OCI-LY3 (cell line): ENCODE measurements around the gene TMCC1.

Experiments used
- H2AFZ ChIP-seq: fragments of 200-600, 300-600 bp; shearing (Covaris generic); 2 replicates; pipeline ENCODE4 v1.6.0; 2014; ENCODE audit warnings: antibody characterized with exemption, low read depth, low read length
- H3K27ac ChIP-seq: fragments of 200-600, 300-600 bp; sonication (generic); 2 replicates; pipeline ENCODE4 v1.5.1; 2014; ENCODE audit warnings: mild to moderate bottlenecking, low read length, moderate library complexity, mixed read lengths
- H3K27me3 ChIP-seq: fragments of 200-600, 300-600 bp; sonication (generic); 2 replicates; pipeline ENCODE4 v1.6.1; 2014; ENCODE audit warnings: low read depth, low read length, mixed read lengths
- H3K36me3 ChIP-seq: fragments of 200-600, 300-600 bp; sonication (generic); replicated peaks from 2 replicates; pipeline ENCODE3; 2014; ENCODE audit warnings: low read depth, low read length, mixed read lengths
- H3K4me1 ChIP-seq: fragments of 300-600, 200-600 bp; sonication (generic); 2 replicates; pipeline ENCODE4 v1.6.1; 2014; ENCODE audit warnings: low read length, mixed read lengths
- H3K4me2 ChIP-seq: fragments of 200-600, 300-600 bp; sonication (generic); 2 replicates; pipeline ENCODE4 v1.6.1; 2014; ENCODE audit warnings: low read length, mixed read lengths
- H3K4me3 ChIP-seq: fragments of 300-600, 200-600 bp; sonication (generic); 2 replicates; pipeline ENCODE4 v1.5.1; 2014; ENCODE audit warnings: antibody characterized with exemption, mild to moderate bottlenecking, low read length, moderate library complexity
- H3K79me2 ChIP-seq: fragments of 300-600, 200-600 bp; shearing (Covaris generic); 2 replicates; pipeline ENCODE4 v1.6.1; 2014; ENCODE audit warnings: mild to moderate bottlenecking, low read length, mixed read lengths
- H3K9ac ChIP-seq: fragments of 300-600, 200-600 bp; shearing (Covaris generic); 2 replicates; pipeline ENCODE4 v1.6.0; 2014; ENCODE audit warnings: mild to moderate bottlenecking, low read length, moderate library complexity
- H3K9me3 ChIP-seq: fragments of 200-600, 300-600 bp; shearing (Covaris generic); 2 replicates; pipeline ENCODE4 v1.6.1; 2014; ENCODE audit warnings: low read length, mixed read lengths; ENCODE audit not compliant: insufficient read depth
- H4K20me1 ChIP-seq: fragments of 200-600, 300-600 bp; sonication (generic); 2 replicates; pipeline ENCODE4 v1.6.1; 2016; ENCODE audit warnings: low read length, mixed read lengths; ENCODE audit not compliant: insufficient read depth
- EZH2phosphoT487 ChIP-seq: fragments of 200-600 bp; shearing (Covaris generic); IDR thresholded peaks from 2 replicates; pipeline ENCODE4 v1.6.1; 2018; ENCODE audit warnings: antibody characterized with exemption, mixed run types, low read depth
- TF ChIP-seq, protein P1 (sequence below): fragments of 200-600, 300-600 bp; sonication (generic); IDR thresholded peaks from 2 replicates; pipeline ENCODE4 v1.5.1; 2014; ENCODE audit warnings: antibody characterized with exemption, low read length, low read depth

The TMCC1 gene

DNA sequence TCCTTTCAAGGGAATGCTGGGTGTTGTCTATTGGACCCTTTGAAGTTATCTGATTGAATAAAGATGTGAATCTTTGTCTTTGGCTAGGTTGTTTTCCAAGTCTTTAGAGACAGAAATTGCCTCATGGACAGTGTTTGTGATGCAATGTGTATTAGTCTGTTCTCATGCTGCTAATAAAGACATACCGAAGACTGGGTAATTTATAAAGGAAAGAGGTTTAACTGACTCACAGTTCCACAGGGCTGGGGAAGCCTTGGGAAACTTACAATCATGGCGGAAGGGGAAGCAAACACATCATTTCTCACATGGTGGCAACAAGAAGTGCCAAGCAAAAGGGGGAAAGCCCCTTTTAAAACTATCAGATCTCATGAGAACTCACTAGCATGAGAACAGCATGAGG, 198.3 kb downstream of the TMCC1 start:
- no peaks in the 10 kb centered on the region for H4K20me1 ChIP-seq
- H3K9me3 ChIP-seq: no peaks in the 10 kb centered on the region
- TF ChIP-seq, protein P1, sequence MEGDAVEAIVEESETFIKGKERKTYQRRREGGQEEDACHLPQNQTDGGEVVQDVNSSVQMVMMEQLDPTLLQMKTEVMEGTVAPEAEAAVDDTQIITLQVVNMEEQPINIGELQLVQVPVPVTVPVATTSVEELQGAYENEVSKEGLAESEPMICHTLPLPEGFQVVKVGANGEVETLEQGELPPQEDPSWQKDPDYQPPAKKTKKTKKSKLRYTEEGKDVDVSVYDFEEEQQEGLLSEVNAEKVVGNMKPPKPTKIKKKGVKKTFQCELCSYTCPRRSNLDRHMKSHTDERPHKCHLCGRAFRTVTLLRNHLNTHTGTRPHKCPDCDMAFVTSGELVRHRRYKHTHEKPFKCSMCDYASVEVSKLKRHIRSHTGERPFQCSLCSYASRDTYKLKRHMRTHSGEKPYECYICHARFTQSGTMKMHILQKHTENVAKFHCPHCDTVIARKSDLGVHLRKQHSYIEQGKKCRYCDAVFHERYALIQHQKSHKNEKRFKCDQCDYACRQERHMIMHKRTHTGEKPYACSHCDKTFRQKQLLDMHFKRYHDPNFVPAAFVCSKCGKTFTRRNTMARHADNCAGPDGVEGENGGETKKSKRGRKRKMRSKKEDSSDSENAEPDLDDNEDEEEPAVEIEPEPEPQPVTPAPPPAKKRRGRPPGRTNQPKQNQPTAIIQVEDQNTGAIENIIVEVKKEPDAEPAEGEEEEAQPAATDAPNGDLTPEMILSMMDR: no peak
- no peak for TF ChIP-seq EZH2phosphoT487
- H3K9ac ChIP-seq: no peak overlapping the region
- H3K27ac ChIP-seq: no peak overlapping the region
- no peak overlapping the region for H3K4me2 ChIP-seq
- H3K4me3 ChIP-seq: no peak overlapping the region
- no peaks in the 10 kb centered on the region for H3K79me2 ChIP-seq
- peaks cover 5% of the 10 kb centered on the region; the same call in 1 of the 2 replicates for H3K4me1 ChIP-seq
- H3K27me3 ChIP-seq: no peaks in the 10 kb centered on the region
- H3K36me3 ChIP-seq: no peaks in the 10 kb centered on the region
- no peak overlapping the region for H2AFZ ChIP-seq

DNA sequence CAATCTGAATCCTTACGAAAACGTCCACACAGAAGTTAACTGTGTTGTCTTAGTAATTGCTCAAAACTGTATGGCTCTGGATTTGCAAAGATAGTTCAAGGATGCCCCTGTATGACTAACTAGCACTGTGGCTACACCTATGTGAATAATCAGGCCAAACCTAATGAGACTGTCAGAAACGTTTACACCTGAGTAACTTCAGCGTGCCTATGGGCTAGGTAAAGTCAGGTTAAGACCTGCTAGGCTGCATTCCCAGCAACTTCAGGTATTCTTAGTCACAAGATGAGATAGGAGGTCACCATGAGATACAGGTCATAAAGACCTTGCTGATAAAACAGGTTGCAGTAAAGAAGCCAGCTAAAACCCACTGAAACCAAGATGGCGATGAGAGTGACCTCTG, 199.3 kb downstream of the TMCC1 start:
- Histone ChIP-seq H3K4me2 (no peak overlapping the region), H3K4me1 (peaks cover 7% of the 10 kb centered on the region; the same call in 1 of the 2 replicates), H3K36me3 (no peaks in the 10 kb centered on the region), H4K20me1 (no peaks in the 10 kb centered on the region), H3K9ac (no peak overlapping the region), H3K27me3 (no peaks in the 10 kb centered on the region), H3K4me3 (no peak overlapping the region), H2AFZ (no peak overlapping the region), H3K79me2 (no peaks in the 10 kb centered on the region), H3K27ac (no peak overlapping the region), H3K9me3 (no peaks in the 10 kb centered on the region)
- TF ChIP-seq EZH2phosphoT487: no peak
- TF ChIP-seq, protein P1: no peak

DNA sequence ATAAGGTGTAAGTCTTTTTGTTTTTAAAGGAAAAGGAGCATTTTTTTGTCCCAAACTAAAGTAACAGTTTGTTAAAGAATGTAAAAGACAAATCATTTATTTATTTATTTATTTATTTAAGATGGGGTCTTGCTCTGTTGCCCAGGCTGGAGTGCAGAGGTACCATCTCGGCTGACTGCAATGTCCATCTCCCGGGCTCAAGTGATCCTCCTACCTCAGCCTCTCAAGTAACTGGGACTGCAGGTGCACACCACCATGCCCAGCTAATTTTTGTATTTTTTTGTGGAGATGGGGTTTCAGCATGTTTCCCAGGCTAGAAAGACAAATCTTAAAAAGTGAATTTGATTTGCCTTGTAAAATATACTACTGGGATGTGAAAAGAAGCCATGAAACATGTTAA, 200.8 kb downstream of the TMCC1 start:
- H3K27me3 ChIP-seq: no peaks in the 10 kb centered on the region
- H3K36me3 ChIP-seq: no peaks in the 10 kb centered on the region
- H3K9me3 ChIP-seq: no peaks in the 10 kb centered on the region
- TF ChIP-seq, protein P1: no peak
- no peak for TF ChIP-seq EZH2phosphoT487
- H3K4me1 ChIP-seq: peaks cover 7% of the 10 kb centered on the region; the same call in 1 of the 2 replicates
- no peak overlapping the region for H3K4me3 ChIP-seq
- H3K9ac ChIP-seq: no peak overlapping the region
- no peaks in the 10 kb centered on the region for H4K20me1 ChIP-seq
- H3K27ac ChIP-seq: no peak overlapping the region
- H2AFZ ChIP-seq: no peak overlapping the region
- H3K4me2 ChIP-seq: no peak overlapping the region
- no peaks in the 10 kb centered on the region for H3K79me2 ChIP-seq

DNA sequence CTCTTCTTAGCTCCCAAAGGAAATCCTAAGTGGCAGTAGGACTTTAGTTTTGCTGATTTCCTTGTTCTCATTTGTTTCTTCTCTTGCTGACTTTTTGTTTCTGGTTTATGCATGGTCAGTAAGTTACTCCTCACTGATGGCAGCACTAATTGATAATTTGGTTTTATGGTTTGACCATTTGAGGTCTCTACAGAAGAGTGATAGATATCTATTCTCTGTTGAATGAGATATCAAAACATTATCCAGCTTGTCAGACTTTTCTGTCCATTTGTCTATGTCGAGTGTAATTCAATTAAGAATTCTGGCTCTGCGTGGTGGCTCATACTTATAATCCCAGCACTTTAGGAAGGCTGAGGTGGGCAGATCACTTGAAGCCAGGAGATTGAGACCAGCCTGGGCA, 202.5 kb downstream of the TMCC1 start:
- Histone ChIP-seq H3K9ac (no peak overlapping the region), H3K4me1 (peaks cover 7% of the 10 kb centered on the region; the same call in 1 of the 2 replicates), H3K27me3 (no peaks in the 10 kb centered on the region), H4K20me1 (no peaks in the 10 kb centered on the region), H2AFZ (no peak overlapping the region), H3K27ac (no peak overlapping the region), H3K4me3 (no peak overlapping the region), H3K79me2 (no peaks in the 10 kb centered on the region), H3K36me3 (no peaks in the 10 kb centered on the region), H3K4me2 (no peak overlapping the region), H3K9me3 (no peaks in the 10 kb centered on the region)
- no peak for TF ChIP-seq EZH2phosphoT487
- TF ChIP-seq, protein P1: no peak
